NCI-H345 (cell line): ENCODE measurements around the gene CHID1.

Source experiments
- DNase-seq: peaks from one replicate; lab custom pipeline; 2025; lab: John Stamatoyannopoulos, UW

CHID1 gene

DNA sequence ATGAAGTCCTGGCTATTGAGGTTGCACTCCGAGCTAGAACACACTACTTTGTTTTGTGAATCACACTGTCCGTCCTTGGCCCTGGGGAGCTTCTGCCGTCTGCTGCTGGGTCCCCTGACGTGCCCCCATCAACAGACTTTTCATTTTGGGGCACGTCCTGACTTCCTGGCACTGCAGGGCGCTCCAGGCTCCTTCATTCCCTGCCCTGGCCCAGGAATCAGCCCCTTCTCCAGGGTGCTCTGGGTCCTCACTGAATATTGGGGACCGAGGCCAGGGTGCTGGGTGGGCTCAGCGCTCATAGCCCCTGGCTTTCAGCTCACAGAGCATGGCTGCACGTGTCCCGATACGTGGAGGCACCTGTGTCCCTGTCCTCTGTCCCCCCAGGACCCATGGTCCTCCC is 45.7 kb downstream of the CHID1 start:
- no peak for DNase-seq

DNA sequence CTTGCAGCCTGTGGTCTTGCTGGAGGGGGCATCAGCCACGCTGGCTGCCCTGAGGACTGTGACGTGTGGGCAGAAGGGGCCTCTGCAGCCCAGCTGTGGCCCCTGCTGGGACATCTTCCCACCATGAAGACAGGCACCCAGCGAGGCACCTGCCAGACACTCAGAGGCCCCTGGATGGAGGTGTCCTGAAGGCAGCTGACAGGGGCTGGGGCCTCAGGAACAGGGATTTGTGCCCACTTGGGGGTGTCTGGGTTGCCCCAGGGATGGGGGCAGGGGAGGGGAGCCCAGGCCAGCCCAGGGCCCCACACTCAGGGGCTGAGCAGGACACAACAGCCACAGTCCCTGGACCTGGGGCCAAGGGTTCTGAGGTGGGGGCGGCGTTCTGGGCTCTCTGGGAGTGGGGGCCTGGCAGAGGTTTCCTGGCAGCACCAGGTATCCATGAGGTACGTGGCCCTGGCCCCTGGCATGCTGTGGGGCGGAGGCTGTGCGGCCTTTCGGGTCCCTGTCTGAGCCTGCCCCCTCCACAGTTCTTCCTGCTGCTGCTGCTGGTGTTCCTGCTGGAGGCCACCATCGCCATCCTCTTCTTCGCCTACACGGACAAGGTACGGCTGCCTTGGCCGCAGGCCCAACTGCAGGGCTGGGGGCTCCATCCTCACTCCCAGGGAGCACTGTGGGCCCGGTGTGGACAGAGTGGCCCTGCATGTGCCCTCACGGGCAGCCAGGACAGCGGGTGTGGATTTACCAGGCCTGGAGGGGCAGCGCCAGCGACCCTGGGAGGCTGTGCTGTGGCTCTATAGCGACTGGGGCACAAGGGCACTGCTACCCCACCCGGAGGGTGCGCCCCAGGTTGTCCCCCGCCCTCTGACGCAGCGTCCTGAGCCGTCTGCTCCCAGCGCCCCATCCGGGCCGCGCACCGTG is 46.4 kb downstream of the CHID1 start:
- DNase-seq: no peak

DNA sequence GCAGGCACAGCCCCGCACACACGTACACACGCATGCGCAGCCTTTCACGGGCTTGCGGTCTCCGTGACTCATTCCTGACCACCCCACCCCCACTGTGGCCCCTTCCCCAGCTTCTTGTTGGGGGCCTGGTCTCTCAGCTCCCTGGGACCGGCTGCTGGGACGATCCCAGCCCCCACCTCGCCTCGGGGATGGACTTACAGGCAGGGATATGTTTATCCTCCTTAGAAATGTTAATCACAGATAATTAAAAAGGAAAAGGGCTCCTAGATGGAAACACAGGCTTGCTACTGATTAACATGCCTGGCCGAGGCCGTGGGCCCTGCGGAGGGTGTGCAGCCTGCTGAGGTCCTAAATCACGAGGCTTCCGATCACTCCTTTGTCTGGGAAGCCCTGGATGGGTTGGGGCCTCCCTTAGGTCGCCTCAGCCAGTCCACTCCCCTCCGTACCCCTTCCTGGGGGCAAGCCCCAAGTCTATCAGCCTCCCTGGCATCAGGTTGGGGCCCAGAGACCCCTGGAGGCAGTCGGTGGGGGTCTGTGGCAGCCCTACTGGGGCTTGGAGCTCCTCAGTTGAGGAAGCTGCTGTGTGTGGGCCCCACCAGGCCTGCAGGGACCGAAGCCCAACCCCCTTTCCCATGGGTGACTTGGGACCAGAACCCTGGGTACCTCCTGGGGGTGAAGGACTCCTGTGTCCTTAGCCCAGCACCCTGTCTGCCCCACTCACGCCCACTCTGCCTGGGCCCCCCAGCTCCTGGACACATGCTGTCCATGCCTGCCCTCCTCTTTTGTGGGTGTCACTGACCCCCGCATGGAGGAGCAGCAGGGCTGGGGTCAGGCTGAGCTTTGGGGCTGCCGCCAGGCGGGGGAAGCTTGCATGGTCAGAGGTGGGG is 47.3 kb downstream of the CHID1 start:
- DNase-seq: no peak

GRCh38 chr11:862696-863022 is 48.0 kb downstream of the CHID1 start:
- no peak for DNase-seq

- peak; percentile 34 for DNase-seq
Observed at GRCh38 chr11:862081-862661, 48.4 kb downstream of the CHID1 start.

GRCh38 chr11:861105-861479 is 49.5 kb downstream of the CHID1 start:
- DNase-seq: peak; percentile 75

DNA sequence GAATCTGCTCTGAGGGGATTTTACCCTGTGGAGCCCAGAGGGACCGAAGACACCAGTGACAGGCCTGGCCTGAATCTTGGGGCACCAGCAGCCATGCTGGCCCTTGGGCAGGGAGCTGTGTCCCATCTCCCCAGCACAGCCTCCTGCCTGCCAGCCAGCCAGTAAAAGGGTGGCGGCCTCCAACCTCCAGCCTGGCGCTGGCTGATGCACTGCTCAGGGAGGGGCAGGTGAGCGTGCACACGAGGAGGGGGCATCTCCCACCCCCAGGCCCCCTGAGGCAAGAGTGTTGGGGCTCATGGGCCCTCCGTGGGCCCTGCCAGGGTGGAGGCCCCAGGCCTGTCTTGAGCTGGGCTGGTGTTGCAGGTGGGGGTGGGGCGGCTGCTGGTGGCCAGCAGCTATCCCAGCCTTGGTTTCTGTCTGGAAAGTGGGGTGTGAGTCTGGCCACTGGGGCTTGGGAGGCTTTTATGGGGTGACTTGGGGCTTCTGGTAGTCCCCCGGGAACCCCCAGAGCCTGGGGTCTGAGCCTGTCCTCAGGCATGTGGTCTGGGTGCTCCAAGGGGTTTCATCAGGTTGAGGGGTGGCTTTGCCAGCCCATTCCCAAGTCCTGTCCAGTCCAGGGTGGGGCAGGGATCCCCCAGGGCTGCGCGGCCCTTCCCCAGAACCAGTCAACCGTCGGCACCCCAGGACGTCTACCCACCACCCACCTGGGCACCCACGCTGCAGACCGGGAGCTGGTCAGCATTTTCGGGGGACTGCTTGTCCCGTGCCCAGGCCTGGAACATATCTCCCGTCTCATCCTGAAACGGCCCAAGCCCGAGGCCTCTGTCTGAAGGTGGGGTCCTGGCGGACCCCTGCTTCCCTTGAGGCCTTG is 50.1 kb downstream of the CHID1 start:
- DNase-seq: no peak

DNA sequence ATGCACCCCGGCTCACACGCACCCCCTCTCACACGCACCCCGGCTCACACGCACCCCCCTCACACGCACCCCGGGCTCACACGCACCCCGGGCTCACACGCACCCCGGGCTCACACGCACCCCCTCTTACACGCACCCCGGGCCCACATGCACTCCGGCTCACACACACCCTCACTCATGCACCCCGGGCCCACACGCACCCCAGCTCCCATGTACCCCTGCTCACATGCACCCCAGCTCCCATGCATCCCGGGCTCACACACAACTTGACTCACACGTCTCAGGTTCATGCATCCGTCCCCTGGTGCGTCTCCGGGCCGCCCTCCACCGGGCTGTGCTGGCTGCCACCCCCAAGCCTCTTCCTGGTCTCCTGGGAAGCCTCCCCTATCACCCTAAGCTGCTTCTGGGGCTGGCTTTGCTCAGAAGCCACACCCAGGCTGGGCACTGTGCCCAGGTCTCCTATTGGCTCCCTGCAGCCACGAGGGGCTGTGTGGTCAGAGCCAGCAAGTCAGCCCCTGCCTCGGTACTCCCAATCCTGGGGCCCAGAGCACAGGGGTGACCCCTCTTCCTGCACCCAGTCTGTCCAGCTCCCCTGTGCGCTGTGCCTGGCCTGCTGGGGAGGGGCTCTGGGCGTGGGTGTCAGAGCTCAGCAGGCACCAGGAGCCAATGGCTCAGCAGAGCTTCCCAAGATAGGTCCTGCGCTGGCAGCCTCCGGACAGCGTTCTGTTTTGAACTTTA is 51.0 kb downstream of the CHID1 start:
- DNase-seq: peak; percentile 90

DNA sequence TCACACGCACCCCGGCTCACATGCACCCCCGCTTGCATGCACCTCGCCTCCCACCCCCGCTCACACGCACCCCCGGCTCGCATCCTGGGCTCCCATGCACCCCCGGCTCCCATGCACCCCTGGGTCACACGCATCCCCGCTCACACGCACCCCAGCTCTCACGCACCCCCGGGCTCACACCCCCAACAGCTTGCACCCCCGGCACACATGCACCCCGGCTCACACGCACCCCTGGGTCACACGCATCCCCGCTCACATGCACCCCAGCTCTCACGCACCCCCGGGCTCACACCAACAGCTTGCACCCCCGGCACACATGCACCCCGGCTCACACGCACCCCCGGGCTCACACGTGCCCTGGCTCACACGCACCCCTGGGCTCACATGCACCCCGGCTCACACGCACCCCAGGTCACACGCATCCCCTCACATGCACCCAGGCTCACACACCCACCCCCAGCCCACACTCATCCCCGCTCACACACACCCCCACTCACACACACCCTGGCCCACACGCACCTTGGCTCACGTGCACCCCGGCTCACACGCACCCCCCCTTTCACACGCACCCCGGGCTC is 51.8 kb downstream of the CHID1 start:
- DNase-seq: no peak

GRCh38 chr11:858053-858761 is 52.4 kb downstream of the CHID1 start:
- DNase-seq: no peak

DNA sequence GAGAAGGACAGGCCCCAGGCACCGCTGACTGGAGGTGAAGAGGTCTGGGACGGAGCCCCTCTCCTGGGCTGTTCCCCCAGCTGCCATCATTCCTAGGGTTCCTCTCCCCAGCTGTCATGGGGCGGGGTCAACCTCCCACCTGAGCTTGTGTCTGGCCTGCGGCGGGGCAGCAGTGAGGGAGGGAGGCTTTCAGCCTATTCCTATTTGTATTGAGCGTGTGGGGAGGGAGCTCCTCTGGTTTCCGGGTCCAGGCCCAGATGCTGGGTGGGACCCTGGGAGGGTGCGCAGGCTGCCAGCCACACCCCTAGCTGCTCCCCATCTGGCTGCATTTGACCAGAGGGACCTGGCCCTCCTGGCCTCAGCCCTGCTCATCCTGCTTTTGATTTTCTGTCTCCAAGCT is 54.2 kb downstream of the CHID1 start:
- DNase-seq: no peak

- DNase-seq: no peak
Observed at GRCh38 chr11:855796-856195, 54.8 kb downstream of the CHID1 start.

- DNase-seq: no peak
Observed at GRCh38 chr11:855330-855674, 55.3 kb downstream of the CHID1 start.

DNA sequence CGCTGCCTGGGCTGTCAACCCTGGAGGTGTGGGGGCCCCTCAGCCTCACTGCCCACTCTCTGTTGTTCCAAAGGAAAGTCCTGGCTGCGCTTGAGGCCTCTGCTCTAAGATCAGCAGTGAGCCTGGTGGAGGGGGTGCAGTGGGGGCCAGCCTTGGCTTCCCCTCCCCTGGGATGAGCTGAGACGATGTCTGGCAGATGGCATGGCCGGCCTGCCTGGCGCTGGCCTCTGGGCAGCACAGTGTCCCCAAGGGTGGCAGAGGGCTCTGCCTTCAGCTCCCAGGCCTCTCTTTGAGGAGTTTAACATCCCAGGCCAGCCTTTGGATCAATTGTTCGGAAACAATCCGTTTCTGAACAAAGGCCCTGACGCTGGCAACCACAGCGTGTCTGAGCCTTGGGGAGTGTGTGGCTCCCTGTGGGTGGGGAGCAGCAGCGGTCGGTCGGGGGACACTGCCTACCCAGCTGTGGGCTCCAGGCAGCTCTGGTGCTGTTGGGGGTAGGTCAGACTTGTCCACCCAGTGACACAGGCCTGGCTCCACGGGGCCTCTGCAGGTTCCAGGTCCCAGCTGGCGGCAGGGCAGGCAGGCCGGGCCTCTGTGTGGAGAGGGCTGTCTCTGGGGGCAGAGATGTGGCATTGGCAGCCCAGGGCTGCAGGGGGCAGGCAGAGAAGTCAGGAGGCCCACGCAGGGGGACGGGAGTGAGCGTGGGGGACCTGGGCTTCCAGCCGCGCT is 55.8 kb downstream of the CHID1 start:
- DNase-seq: no peak

GRCh38 chr11:853682-854448 is 56.7 kb downstream of the CHID1 start:
- DNase-seq: no peak

GRCh38 chr11:852762-853161 is 57.8 kb downstream of the CHID1 start:
- no peak for DNase-seq

GRCh38 chr11:850775-851763 is 59.5 kb downstream of the CHID1 start:
- no peak for DNase-seq
